GM12891 (cell line): ENCODE data around the gene SNX7.

Experiments
- PAX5 ChIP-seq: IDR thresholded peaks from 2 replicates; pipeline ENCODE4 v1.6.1; 2011; ENCODE audit warnings: low read length, moderate library complexity, mild to moderate bottlenecking; ENCODE audit not compliant: insufficient read depth, severe bottlenecking
- POLR2A ChIP-seq: IDR thresholded peaks from 2 replicates; pipeline ENCODE4 v1.6.1; 2011; ENCODE audit warnings: low read depth, low read length, control low read depth
- POLR2AphosphoS5 ChIP-seq: IDR thresholded peaks from 2 replicates; pipeline ENCODE4 v1.6.1; 2011; ENCODE audit warnings: low read depth, low read length, control low read depth
- POU2F2 ChIP-seq: IDR thresholded peaks from 2 replicates; pipeline ENCODE4 v1.6.1; 2011; ENCODE audit warnings: low read depth, mild to moderate bottlenecking, control low read depth, low read length, moderate library complexity
- SPI1 ChIP-seq: IDR thresholded peaks from 2 replicates; pipeline ENCODE4 v1.6.1; 2011; ENCODE audit warnings: low read depth, low read length, control low read depth
- TAF1 ChIP-seq: IDR thresholded peaks from 2 replicates; pipeline ENCODE4 v1.6.1; 2011; ENCODE audit warnings: low read depth, low read length, control low read depth

DNA sequence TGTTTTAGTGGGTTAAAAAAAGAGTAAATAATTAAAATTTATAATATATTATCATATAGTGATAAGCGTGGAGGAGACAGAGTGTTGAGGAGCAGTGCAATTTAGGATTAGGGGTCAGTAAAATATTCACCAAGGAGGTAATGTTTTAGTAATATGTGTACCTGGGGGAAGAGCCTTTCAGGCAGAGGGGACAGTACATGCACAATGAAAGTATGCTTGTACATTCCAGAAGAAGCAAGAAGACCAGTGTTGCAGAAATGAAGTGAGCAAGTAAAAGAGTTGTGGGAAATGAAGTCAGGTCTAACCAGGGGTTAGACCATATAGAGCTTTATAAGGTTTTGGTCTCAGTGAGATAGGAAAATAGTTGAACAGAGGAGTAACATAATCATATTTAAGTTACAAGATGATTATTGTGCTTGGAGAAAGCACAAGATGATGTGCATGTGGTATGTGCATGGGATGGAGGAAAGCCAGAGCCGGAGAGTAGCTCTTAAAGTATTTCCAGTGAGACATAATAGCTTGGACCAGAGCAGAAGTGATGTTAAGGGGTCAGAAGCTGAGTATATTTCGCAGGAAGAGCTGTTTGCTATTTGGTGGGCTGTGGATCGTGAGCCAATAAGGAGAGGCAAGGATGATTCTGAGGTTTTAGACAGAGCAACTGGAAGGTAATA is 44.8 kb downstream of the SNX7 start:
- TF ChIP-seq POLR2A = no peak
- no peak for TF ChIP-seq TAF1
- no peak for TF ChIP-seq POLR2AphosphoS5
- TF ChIP-seq POU2F2 = no peak
- TF ChIP-seq PAX5 = no peak
- TF ChIP-seq SPI1 = no peak
